Mammary epithelial cell (primary cell): ENCODE data around the gene FUBP3.

Experiments
- EZH2 ChIP-seq: IDR thresholded peaks from 2 replicates; pipeline ENCODE4 v1.6.1; 2012; ENCODE audit warnings: low read length, inconsistent platforms, borderline replicate concordance
- TF ChIP-seq, protein P1 (sequence below), 2 donors: IDR thresholded peaks in 1 of 2; conservative IDR thresholded peaks in 1 of 2; 2 replicates each; pipeline ENCODE4 v1.5.1; 2011 to 2012; ENCODE audit warnings: inconsistent platforms in 2 of 2, low read length in 2 of 2, mild to moderate bottlenecking in 2 of 2, control low read depth in 1 of 2, low read depth in 1 of 2; ENCODE audit not compliant: insufficient read depth in 1 of 2; ENCODE audit errors: extremely low read depth in 1 of 2

GRCh38 chr9:130623466-130623865, 44.1 kb downstream of the FUBP3 start:
- no peak for TF ChIP-seq EZH2
- TF ChIP-seq, protein P1, sequence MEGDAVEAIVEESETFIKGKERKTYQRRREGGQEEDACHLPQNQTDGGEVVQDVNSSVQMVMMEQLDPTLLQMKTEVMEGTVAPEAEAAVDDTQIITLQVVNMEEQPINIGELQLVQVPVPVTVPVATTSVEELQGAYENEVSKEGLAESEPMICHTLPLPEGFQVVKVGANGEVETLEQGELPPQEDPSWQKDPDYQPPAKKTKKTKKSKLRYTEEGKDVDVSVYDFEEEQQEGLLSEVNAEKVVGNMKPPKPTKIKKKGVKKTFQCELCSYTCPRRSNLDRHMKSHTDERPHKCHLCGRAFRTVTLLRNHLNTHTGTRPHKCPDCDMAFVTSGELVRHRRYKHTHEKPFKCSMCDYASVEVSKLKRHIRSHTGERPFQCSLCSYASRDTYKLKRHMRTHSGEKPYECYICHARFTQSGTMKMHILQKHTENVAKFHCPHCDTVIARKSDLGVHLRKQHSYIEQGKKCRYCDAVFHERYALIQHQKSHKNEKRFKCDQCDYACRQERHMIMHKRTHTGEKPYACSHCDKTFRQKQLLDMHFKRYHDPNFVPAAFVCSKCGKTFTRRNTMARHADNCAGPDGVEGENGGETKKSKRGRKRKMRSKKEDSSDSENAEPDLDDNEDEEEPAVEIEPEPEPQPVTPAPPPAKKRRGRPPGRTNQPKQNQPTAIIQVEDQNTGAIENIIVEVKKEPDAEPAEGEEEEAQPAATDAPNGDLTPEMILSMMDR (conservative IDR thresholded peaks at IDR 0.05 in 1 of 2, IDR thresholded peaks at IDR 0.05 in 1 of 2; ENCODE audit: extremely low read depth in 1 of 2, insufficient read depth in 1 of 2, low read depth in 1 of 2, low read length in 2 of 2): no peak
